Measurements from ENCODE around the gene ASTN2.

DNA sequence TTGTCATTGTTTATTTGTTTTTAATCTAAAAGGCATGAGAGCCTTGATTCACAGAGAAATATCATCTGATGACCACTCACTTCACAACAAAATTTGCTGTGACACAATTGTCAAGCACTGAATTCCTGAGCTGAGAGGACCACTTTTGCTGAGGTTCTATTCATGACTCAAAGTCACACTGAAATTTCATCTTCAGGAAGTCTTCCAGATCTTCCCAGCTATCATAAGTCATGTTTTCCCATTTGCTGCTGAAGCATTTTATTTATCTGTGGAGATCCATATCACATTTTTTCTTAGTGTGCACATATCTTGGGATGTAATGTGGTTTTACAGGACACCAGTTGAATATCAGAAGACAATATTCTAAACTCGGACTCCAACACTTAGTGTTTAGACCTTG lies 982.8 kb downstream of the ASTN2 start:
- no peak for TF ChIP-seq POLR2A (IDR thresholded peaks at IDR 0.05)
- TF ChIP-seq, protein P1, sequence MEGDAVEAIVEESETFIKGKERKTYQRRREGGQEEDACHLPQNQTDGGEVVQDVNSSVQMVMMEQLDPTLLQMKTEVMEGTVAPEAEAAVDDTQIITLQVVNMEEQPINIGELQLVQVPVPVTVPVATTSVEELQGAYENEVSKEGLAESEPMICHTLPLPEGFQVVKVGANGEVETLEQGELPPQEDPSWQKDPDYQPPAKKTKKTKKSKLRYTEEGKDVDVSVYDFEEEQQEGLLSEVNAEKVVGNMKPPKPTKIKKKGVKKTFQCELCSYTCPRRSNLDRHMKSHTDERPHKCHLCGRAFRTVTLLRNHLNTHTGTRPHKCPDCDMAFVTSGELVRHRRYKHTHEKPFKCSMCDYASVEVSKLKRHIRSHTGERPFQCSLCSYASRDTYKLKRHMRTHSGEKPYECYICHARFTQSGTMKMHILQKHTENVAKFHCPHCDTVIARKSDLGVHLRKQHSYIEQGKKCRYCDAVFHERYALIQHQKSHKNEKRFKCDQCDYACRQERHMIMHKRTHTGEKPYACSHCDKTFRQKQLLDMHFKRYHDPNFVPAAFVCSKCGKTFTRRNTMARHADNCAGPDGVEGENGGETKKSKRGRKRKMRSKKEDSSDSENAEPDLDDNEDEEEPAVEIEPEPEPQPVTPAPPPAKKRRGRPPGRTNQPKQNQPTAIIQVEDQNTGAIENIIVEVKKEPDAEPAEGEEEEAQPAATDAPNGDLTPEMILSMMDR (IDR thresholded peaks at IDR 0.05) = no peak

Measured in Peyer's patch (tissue), 4 donors.